ENCODE data around the gene SCG3. TPM values are rescaled to one million over a fixed set of nuclear protein-coding genes. Genes with fewer than 3 reads are reported as not detected.

The SCG3 gene
- total and polyA plus RNA-seq, 7 experiments from 2014 or later, result not detected

GRCh38 chr15:51755790-51756189, 74.5 kb downstream of the SCG3 start:
- Mint-ChIP-seq H3K27me3 (peaks cover 0 to 35% (median 0%) of the 10 kb centered on the region in 5 donors), H3K4me3 (peak overlapping the region in 1 of 10 donors; percentile 25), H3K36me3 (peaks cover 0 to 18% (median 6%) of the 10 kb centered on the region in 5 donors), H3K27ac (peak overlapping the region in 2 of 9 donors; percentile 15 to 43), H3K9me3 (peaks cover 0 to 4% (median 0%) of the 10 kb centered on the region in 11 donors), H3K4me1 (peaks cover 23 to 50% (median 42%) of the 10 kb centered on the region in 7 donors)
- ChIA-PET POLR2A (interaction anchor here (0.9 to 2.6 kb wide), 2 partner anchors 18 to 106 kb away, joined by 3 to 14 read pairs; partner anchors contain the start of gene LYSMD2), CTCF (interaction anchor here (1.2 to 1.7 kb wide), 2 partner anchors 21 to 24 kb away, joined by 3 to 5 read pairs; no protein-coding TSS in a partner anchor)
- Histone ChIP-seq H3K4me3 (ENCODE audit: low read length) (no peak overlapping the region), H3K4me1 (ENCODE audit: control insufficient read depth in 2 of 2, insufficient read depth in 2 of 2, low read length in 2 of 2) (peaks cover 0 to 10% of the 10 kb centered on the region in 2 donors), H3K36me3 (ENCODE audit: control insufficient read depth in 2 of 3, insufficient read depth in 3 of 3, low read length in 3 of 3) (no peaks in the 10 kb centered on the region), H3K9me3 (ENCODE audit: control insufficient read depth in 2 of 3, low read length in 3 of 3) (no peaks in the 10 kb centered on the region), H3K27me3 (ENCODE audit: control insufficient read depth in 2 of 2, insufficient read depth in 2 of 2, low read length in 2 of 2) (no peaks in the 10 kb centered on the region), H3K27ac (ENCODE audit: low read depth, low read length) (no peak overlapping the region)
- DNase-seq (no peak), ATAC-seq (no peak)
- intact Hi-C loops (cut with micrococcal nuclease), result no loop called here

DNA sequence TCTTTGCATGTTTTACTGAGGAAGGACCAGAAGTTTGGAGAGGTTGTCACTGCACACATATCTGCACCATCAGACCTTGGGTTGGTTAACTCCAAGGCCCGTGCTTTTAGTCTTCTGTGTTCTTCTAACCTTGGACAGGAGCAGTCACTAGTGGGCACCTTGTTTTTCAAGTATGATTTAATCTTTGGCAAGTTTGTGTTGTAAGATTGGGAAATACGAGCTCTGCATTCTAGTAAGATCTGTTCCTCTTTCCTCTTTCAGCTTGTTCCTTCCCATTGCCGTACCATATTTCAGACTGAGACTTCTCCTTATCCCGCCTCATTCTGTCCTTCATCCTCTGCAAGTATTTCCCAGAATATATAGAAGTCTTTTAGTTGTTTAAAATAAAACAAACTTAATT, 75.2 kb downstream of the SCG3 start:
- ChIA-PET POLR2A (interaction anchor here (2.6 kb wide), 1 partner anchor 19 kb away, joined by 14 read pairs; the partner anchor contains the start of gene LYSMD2), CTCF (interaction anchor here (1.4 to 2.0 kb wide), 4 partner anchors 20 to 106 kb away, joined by 4 to 14 read pairs (median 6); partner anchors contain the start of gene LYSMD2)
- peaks cover 0 to 16% (median 6%) of the 10 kb centered on the region in 5 donors for H3K36me3 Mint-ChIP-seq

DNA sequence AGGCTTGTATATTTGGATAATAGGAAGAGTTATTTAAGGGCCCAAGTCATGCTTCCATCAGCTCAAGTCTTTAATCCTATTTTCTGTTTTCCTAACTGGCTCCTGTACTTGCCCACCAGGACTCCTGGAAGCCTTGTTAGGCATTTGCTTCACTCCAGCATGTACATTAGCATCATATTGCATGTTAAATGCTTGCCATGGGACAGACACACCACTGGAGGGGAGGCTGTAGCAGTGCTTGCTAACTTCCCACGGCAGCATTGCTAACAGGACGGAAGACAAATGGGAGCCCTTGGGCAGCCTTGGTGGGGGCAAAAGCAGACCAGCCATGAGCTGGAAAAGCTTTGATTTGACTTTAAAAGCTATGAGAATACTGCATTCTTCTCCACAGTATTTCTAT, 76.1 kb downstream of the SCG3 start:
- intact Hi-C loops (cut with micrococcal nuclease), result no loop called here
- H3K4me3 Mint-ChIP-seq, result no peak overlapping the region
- H3K4me1 ChIP-seq (ENCODE audit: control insufficient read depth in 2 of 2, insufficient read depth in 2 of 2, low read length in 2 of 2), result peaks cover 0 to 6% of the 10 kb centered on the region in 2 donors

More for the DNA sequence above, 75.2 kb downstream of the SCG3 start:
- no peak overlapping the region for H3K27ac ChIP-seq (ENCODE audit: low read depth, low read length)
- Mint-ChIP-seq H3K27me3 (peaks cover 0 to 30% (median 0%) of the 10 kb centered on the region in 5 donors), H3K27ac (no peak overlapping the region), H3K4me3 (no peak overlapping the region), H3K9me3 (peaks cover 0 to 4% (median 0%) of the 10 kb centered on the region in 11 donors), H3K4me1 (peaks cover 19 to 49% (median 38%) of the 10 kb centered on the region in 7 donors)
- no peaks in the 10 kb centered on the region for H3K36me3 ChIP-seq (ENCODE audit: control insufficient read depth in 2 of 3, insufficient read depth in 3 of 3, low read length in 3 of 3)
- H3K4me1 ChIP-seq (ENCODE audit: control insufficient read depth in 2 of 2, insufficient read depth in 2 of 2, low read length in 2 of 2), result peaks cover 0 to 10% of the 10 kb centered on the region in 2 donors
- DNase-seq, result no peak
- ATAC-seq, result peak; percentile 44
- H3K9me3 ChIP-seq (ENCODE audit: control insufficient read depth in 2 of 3, low read length in 3 of 3), result no peaks in the 10 kb centered on the region
- no peak overlapping the region for H3K4me3 ChIP-seq (ENCODE audit: low read length)
- intact Hi-C loops (cut with micrococcal nuclease), result no loop called here
- H3K27me3 ChIP-seq (ENCODE audit: control insufficient read depth in 2 of 2, insufficient read depth in 2 of 2, low read length in 2 of 2), result no peaks in the 10 kb centered on the region

DNA sequence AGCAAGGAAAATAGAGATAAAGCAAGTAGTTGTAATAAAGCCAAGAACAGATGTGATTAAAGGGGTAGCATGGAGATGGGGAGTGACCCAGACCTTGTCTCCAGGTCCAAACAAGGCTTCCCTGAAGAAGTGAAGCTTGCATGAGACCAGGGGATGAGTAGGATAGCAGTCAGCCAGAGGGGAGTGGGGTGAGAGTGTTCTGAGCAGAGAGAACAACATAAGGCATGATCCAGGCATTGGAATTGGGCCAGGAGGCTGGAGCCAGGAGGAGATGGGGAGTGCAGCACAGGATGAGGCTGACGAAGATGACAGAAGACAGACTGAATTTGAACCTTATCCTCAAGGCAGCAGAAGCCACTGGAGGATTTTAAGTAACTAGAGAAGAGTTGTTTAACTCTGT, 77.3 kb downstream of the SCG3 start:
- ChIA-PET CTCF (no interaction called here), POLR2A (no interaction called here)
- H3K4me1 Mint-ChIP-seq, result peaks cover 13 to 33% (median 22%) of the 10 kb centered on the region in 7 donors
- H3K36me3 Mint-ChIP-seq, result peaks cover 0 to 11% (median 6%) of the 10 kb centered on the region in 5 donors
- peak overlapping the region in 2 of 9 donors; percentile 0 to 5 for H3K27ac Mint-ChIP-seq
- peaks cover 0 to 4% (median 0%) of the 10 kb centered on the region in 11 donors for H3K9me3 Mint-ChIP-seq
- Histone ChIP-seq H3K27ac (ENCODE audit: low read depth, low read length) (no peak overlapping the region), H3K4me1 (ENCODE audit: control insufficient read depth in 2 of 2, insufficient read depth in 2 of 2, low read length in 2 of 2) (peaks cover 0 to 4% of the 10 kb centered on the region in 2 donors), H3K36me3 (ENCODE audit: control insufficient read depth in 2 of 3, insufficient read depth in 3 of 3, low read length in 3 of 3) (no peaks in the 10 kb centered on the region), H3K9me3 (ENCODE audit: control insufficient read depth in 2 of 3, low read length in 3 of 3) (no peaks in the 10 kb centered on the region), H3K27me3 (ENCODE audit: control insufficient read depth in 2 of 2, insufficient read depth in 2 of 2, low read length in 2 of 2) (no peaks in the 10 kb centered on the region), H3K4me3 (ENCODE audit: low read length) (no peak overlapping the region)
- ATAC-seq, result no peak
- no peak overlapping the region for H3K4me3 Mint-ChIP-seq
- intact Hi-C loops (cut with micrococcal nuclease), result no loop called here
- no peak for DNase-seq
- peaks cover 0 to 13% (median 0%) of the 10 kb centered on the region in 5 donors for H3K27me3 Mint-ChIP-seq

More for the DNA sequence above, 76.1 kb downstream of the SCG3 start:
- Histone ChIP-seq H3K27me3 (ENCODE audit: control insufficient read depth in 2 of 2, insufficient read depth in 2 of 2, low read length in 2 of 2) (no peaks in the 10 kb centered on the region), H3K9me3 (ENCODE audit: control insufficient read depth in 2 of 3, low read length in 3 of 3) (no peaks in the 10 kb centered on the region), H3K4me3 (ENCODE audit: low read length) (no peak overlapping the region), H3K36me3 (ENCODE audit: control insufficient read depth in 2 of 3, insufficient read depth in 3 of 3, low read length in 3 of 3) (no peaks in the 10 kb centered on the region), H3K27ac (ENCODE audit: low read depth, low read length) (no peak overlapping the region)
- peaks cover 16 to 44% (median 34%) of the 10 kb centered on the region in 7 donors for H3K4me1 Mint-ChIP-seq
- peaks cover 0 to 16% (median 6%) of the 10 kb centered on the region in 5 donors for H3K36me3 Mint-ChIP-seq
- DNase-seq, result no peak
- ATAC-seq, result no peak
- H3K9me3 Mint-ChIP-seq, result peaks cover 0 to 4% (median 0%) of the 10 kb centered on the region in 11 donors
- ChIA-PET CTCF (interaction anchor here (1.4 to 2.0 kb wide), 3 partner anchors 19 to 107 kb away, joined by 4 to 14 read pairs (median 6); partner anchors contain the start of gene LYSMD2), POLR2A (interaction anchor here (2.6 kb wide), 1 partner anchor 20 kb away, joined by 14 read pairs; the partner anchor contains the start of gene LYSMD2)
- H3K27ac Mint-ChIP-seq, result no peak overlapping the region
- peaks cover 0 to 25% (median 0%) of the 10 kb centered on the region in 5 donors for H3K27me3 Mint-ChIP-seq

GRCh38 chr15:51759557-51760070, 78.3 kb downstream of the SCG3 start:
- H3K4me3 Mint-ChIP-seq, result no peak overlapping the region
- Histone ChIP-seq H3K27ac (ENCODE audit: low read depth, low read length) (no peak overlapping the region), H3K4me3 (ENCODE audit: low read length) (no peak overlapping the region), H3K27me3 (ENCODE audit: control insufficient read depth in 2 of 2, insufficient read depth in 2 of 2, low read length in 2 of 2) (no peaks in the 10 kb centered on the region), H3K9me3 (ENCODE audit: control insufficient read depth in 2 of 3, low read length in 3 of 3) (no peaks in the 10 kb centered on the region), H3K4me1 (ENCODE audit: control insufficient read depth in 2 of 2, insufficient read depth in 2 of 2, low read length in 2 of 2) (no peaks in the 10 kb centered on the region), H3K36me3 (ENCODE audit: control insufficient read depth in 2 of 3, insufficient read depth in 3 of 3, low read length in 3 of 3) (no peaks in the 10 kb centered on the region)
- peaks cover 0 to 8% (median 0%) of the 10 kb centered on the region in 5 donors for H3K27me3 Mint-ChIP-seq
- CTCF ChIA-PET, result no interaction called here
- H3K9me3 Mint-ChIP-seq, result no peaks in the 10 kb centered on the region
- peak overlapping the region in 1 of 9 donors; percentile 63 for H3K27ac Mint-ChIP-seq
- peaks cover 0 to 9% (median 5%) of the 10 kb centered on the region in 5 donors for H3K36me3 Mint-ChIP-seq
- ATAC-seq, result no peak
- DNase-seq, result no peak
- peaks cover 6 to 26% (median 12%) of the 10 kb centered on the region in 7 donors for H3K4me1 Mint-ChIP-seq
- POLR2A ChIA-PET, result no interaction called here
- intact Hi-C loops (cut with micrococcal nuclease), result no loop called here

DNA sequence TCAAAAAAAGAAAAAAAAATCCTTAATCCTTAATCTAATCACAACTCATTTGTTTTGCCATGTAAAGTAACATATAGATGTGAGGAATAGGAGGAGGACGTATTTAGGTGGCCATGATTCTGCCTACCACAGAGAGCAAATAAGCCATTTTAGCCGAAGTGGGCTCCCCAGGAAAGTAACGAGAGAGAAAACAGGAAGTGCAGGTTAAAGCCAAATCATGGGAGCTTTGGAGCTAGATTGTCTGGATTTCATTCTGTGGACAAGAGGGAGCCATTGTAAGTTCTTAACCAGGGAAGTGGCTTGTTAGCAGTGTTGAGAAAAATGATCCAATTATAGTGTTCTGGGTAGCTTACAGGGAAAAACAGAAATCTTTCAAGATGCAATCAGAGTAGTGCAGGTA, 79.5 kb downstream of the SCG3 start:
- Mint-ChIP-seq H3K27me3 (peaks cover 0 to 3% (median 0%) of the 10 kb centered on the region in 5 donors), H3K27ac (peak overlapping the region in 1 of 9 donors; percentile 11), H3K9me3 (no peaks in the 10 kb centered on the region), H3K36me3 (peaks cover 0 to 10% (median under 1%) of the 10 kb centered on the region in 5 donors), H3K4me1 (peaks cover 0 to 24% (median 5%) of the 10 kb centered on the region in 7 donors), H3K4me3 (no peak overlapping the region)
- no peaks in the 10 kb centered on the region for H3K36me3 ChIP-seq (ENCODE audit: control insufficient read depth in 2 of 3, insufficient read depth in 3 of 3, low read length in 3 of 3)
- ChIA-PET CTCF (interaction anchor here (0.9 to 1.3 kb wide), 3 partner anchors 16 to 112 kb away, joined by 3 read pairs; no protein-coding TSS in a partner anchor), POLR2A (no interaction called here)
- no peaks in the 10 kb centered on the region for H3K9me3 ChIP-seq (ENCODE audit: control insufficient read depth in 2 of 3, low read length in 3 of 3)
- intact Hi-C loops (cut with micrococcal nuclease), result no loop called here
- H3K27me3 ChIP-seq (ENCODE audit: control insufficient read depth in 2 of 2, insufficient read depth in 2 of 2, low read length in 2 of 2), result no peaks in the 10 kb centered on the region
- no peak overlapping the region for H3K4me3 ChIP-seq (ENCODE audit: low read length)
- no peak for ATAC-seq
- no peaks in the 10 kb centered on the region for H3K4me1 ChIP-seq (ENCODE audit: control insufficient read depth in 2 of 2, insufficient read depth in 2 of 2, low read length in 2 of 2)
- no peak overlapping the region for H3K27ac ChIP-seq (ENCODE audit: low read depth, low read length)
- no peak for DNase-seq

Data from naive thymus-derived CD4-positive, alpha-beta T cell (primary cell).